K562 (cell line): ENCODE results near the gene USP35.

Experiments
- E2F4 ChIP-seq: sonication (generic); formaldehyde crosslinking; IDR thresholded peaks from 2 replicates; pipeline ENCODE4 v1.8.0; 2022; ENCODE audit warnings: mild to moderate bottlenecking, low read depth, missing genetic modification reagents
- JUND ChIP-seq, 2 experiments: IDR thresholded peaks; 2 replicates in 1 of 2; 3 replicates in 1 of 2; pipeline ENCODE4 v1.6.1; 2011; ENCODE audit warnings: borderline replicate concordance in 2 of 2, low read depth in 2 of 2, low read length in 2 of 2, improper control_type of control experiment in 1 of 2, missing biosample characterization in 1 of 2, missing genetic modification characterization in 1 of 2, missing genetic modification reagents in 1 of 2
- NRF1 ChIP-seq, 2 experiments: fragments of 450-650 bp; IDR thresholded peaks in 1 of 2; conservative IDR thresholded peaks in 1 of 2; 2 replicates each; pipeline ENCODE4 v1.6.1; 2014; ENCODE audit warnings: mild to moderate bottlenecking in 2 of 2
- PHF8 ChIP-seq: fragments of 200-600 bp; sonication (generic); IDR thresholded peaks from 2 replicates; pipeline ENCODE4 v1.6.1; 2012; ENCODE audit warnings: mixed run types, mild to moderate bottlenecking, inconsistent platforms, low read length, moderate library complexity, borderline replicate concordance
- POLR2AphosphoS5 ChIP-seq: IDR thresholded peaks from 2 replicates; pipeline ENCODE4 v1.6.1; 2011; ENCODE audit warnings: mild to moderate bottlenecking, low read depth, low read length, moderate library complexity; ENCODE audit not compliant: control insufficient read depth, insufficient read depth
- USF2 ChIP-seq: sonication (generic); formaldehyde crosslinking; IDR thresholded peaks from 2 replicates; pipeline ENCODE4 v1.5.0; 2020; ENCODE audit warnings: missing genetic modification reagents
- ZNF23 ChIP-seq: fragments of 250-450 bp; sonication (Bioruptor Pico); IDR thresholded peaks from 2 replicates; pipeline ENCODE4 v1.4.0; 2020; ENCODE audit warnings: mild to moderate bottlenecking
- TF ChIP-seq, protein P1 (sequence below): sonication (generic); formaldehyde crosslinking; IDR thresholded peaks from 2 replicates; pipeline ENCODE4 v1.8.0; 2022; ENCODE audit warnings: mild to moderate bottlenecking, missing genetic modification reagents

DNA sequence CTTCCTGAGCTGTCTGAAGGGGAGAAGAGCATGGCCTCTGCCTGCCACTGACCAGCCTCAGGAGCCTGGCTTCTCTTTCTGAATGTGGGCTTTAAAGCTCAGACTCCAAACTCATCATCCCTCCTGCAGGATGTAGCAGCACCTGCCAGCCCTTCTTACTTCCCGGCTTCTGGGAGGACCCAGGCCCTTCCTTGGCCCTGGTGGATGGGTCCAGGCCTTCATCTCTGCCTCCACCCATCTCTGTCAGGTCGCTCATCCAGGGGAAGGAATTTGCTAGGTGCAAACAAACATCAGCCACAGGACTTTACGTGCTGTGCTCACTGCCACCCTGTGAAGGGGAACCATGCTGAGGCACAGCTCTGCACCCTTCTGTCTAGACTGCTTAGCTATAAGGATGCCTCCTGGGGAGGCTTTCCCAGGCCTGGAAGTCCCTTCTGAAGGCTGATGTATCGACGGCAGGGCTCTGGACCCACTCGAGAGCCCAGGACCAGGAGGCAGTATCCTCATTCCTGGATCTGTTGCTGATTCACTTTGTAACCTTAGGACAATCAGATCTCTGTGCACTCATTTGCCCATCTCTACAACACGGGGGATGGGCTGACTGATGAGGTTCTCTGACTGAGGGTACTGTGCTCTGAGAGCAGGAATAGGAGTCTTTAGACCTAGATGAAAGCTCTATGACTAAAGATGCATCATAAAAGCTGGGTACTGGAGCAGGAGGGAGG, 30.9 kb downstream of the USP35 start:
- no peak for TF ChIP-seq USF2 (CRISPR knock-in tag)
- TF ChIP-seq E2F4, result no peak
- no peak for TF ChIP-seq JUND (IDR thresholded peaks at IDR 0.05; ENCODE audit: borderline replicate concordance, low read depth, low read length)
- no peak for TF ChIP-seq JUND (tag; IDR thresholded peaks at IDR 0.05; ENCODE audit: borderline replicate concordance, low read depth, low read length)
- TF ChIP-seq, protein P1, sequence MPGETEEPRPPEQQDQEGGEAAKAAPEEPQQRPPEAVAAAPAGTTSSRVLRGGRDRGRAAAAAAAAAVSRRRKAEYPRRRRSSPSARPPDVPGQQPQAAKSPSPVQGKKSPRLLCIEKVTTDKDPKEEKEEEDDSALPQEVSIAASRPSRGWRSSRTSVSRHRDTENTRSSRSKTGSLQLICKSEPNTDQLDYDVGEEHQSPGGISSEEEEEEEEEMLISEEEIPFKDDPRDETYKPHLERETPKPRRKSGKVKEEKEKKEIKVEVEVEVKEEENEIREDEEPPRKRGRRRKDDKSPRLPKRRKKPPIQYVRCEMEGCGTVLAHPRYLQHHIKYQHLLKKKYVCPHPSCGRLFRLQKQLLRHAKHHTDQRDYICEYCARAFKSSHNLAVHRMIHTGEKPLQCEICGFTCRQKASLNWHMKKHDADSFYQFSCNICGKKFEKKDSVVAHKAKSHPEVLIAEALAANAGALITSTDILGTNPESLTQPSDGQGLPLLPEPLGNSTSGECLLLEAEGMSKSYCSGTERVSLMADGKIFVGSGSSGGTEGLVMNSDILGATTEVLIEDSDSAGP (CRISPR knock-in tag), result no peak
- TF ChIP-seq NRF1 (conservative IDR thresholded peaks at IDR 0.05 in 1 of 2, IDR thresholded peaks at IDR 0.05 in 1 of 2), result no peak
- no peak for TF ChIP-seq ZNF23 (CRISPR knock-in tag)
- no peak for TF ChIP-seq PHF8
- TF ChIP-seq POLR2AphosphoS5, result no peak
